IMR-90 (cell line): Measurements from ENCODE around the gene GPR62. TPM values are rescaled to one million over a fixed set of nuclear protein-coding genes. Genes with fewer than 3 reads are reported as not detected.
A peak's percentile ranks its signal among the peaks of the same experiment; 100 is the strongest.

ENCODE experiments used
- ATAC-seq: fragments of 200-7000 bp; cut with Tn5 transposase; 2 replicates; pipeline ENCODE4 v1.9.1; 2020; ENCODE audit warnings: low read depth, mild to moderate bottlenecking, moderate library complexity
- BruUV-seq: library from RNA; stranded (reverse); fragments of 400-500 nt; replicated peaks from 2 replicates; lab custom pipeline; 2021; lab: Mats Ljungman, UMichigan
- CTCF ChIA-PET: fragments of 300-600 bp; formaldehyde crosslinking; extraction: SDS; loops from one replicate; lab custom pipeline; 2021; ENCODE audit warnings: antibody characterized with exemption; lab: Yijun Ruan, JAX
- POLR2A ChIA-PET: fragments of 300-600 bp; sonication (Branson Sonifier 250); formaldehyde crosslinking; loops from one replicate; lab custom pipeline; 2022; ENCODE audit warnings: antibody characterized with exemption; ENCODE audit not compliant: unreplicated experiment; lab: Charles Lee
- DNase-seq: peaks from one replicate; pipeline ENCODE4 v3.0.0; 2013
- H2AFZ ChIP-seq: replicated peaks from 2 replicates; pipeline ENCODE3; 2013; ENCODE audit warnings: low read length, mild to moderate bottlenecking; ENCODE audit not compliant: poor library complexity
- H2AK5ac ChIP-seq: 2 replicates; pipeline ENCODE4 v1.6.1; 2013; ENCODE audit warnings: low read depth, low read length, inconsistent platforms
- H2AK9ac ChIP-seq: replicated peaks from 2 replicates; pipeline ENCODE3; 2013; ENCODE audit warnings: mild to moderate bottlenecking, low read depth, low read length, moderate library complexity; ENCODE audit not compliant: poor library complexity
- H2BK120ac ChIP-seq: 2 replicates; pipeline ENCODE4 v1.6.1; 2013; ENCODE audit warnings: low read depth, low read length, inconsistent platforms
- H2BK15ac ChIP-seq: 3 replicates; pipeline ENCODE4 v1.6.1; 2013; ENCODE audit warnings: low read depth, low read length, inconsistent platforms
- H2BK20ac ChIP-seq: 2 replicates; pipeline ENCODE4 v1.6.1; 2013; ENCODE audit warnings: low read depth, mild to moderate bottlenecking, inconsistent platforms, low read length, moderate library complexity
- H2BK5ac ChIP-seq: 2 replicates; pipeline ENCODE4 v1.6.1; 2013; ENCODE audit warnings: mild to moderate bottlenecking, low read depth, low read length, inconsistent platforms; ENCODE audit not compliant: poor library complexity, severe bottlenecking
- H3K14ac ChIP-seq: replicated peaks from 2 replicates; pipeline ENCODE4 v1.6.1; 2013; ENCODE audit warnings: low read depth, low read length, inconsistent platforms
- H3K18ac ChIP-seq: 2 replicates; pipeline ENCODE4 v1.6.1; 2013; ENCODE audit warnings: low read depth, low read length, control low read depth
- H3K23ac ChIP-seq: 2 replicates; pipeline ENCODE4 v1.6.1; 2013; ENCODE audit warnings: low read depth, low read length, inconsistent platforms
- H3K27ac ChIP-seq: 2 replicates; pipeline ENCODE4 v1.5.1; 2013; ENCODE audit warnings: mild to moderate bottlenecking, control low read depth, low read length; ENCODE audit not compliant: insufficient read depth
- H3K27me3 ChIP-seq: 2 replicates; pipeline ENCODE4 v1.6.1; 2013; ENCODE audit warnings: low read length; ENCODE audit not compliant: control insufficient read depth, insufficient read depth
- H3K36me3 ChIP-seq: 2 replicates; pipeline ENCODE4 v1.6.1; 2013; ENCODE audit warnings: low read length, mixed read lengths; ENCODE audit not compliant: control insufficient read depth, insufficient read depth
- H3K4ac ChIP-seq: 2 replicates; pipeline ENCODE4 v1.6.1; 2013; ENCODE audit warnings: low read depth, low read length, inconsistent platforms
- H3K4me1 ChIP-seq: 2 replicates; pipeline ENCODE4 v1.6.1; 2013; ENCODE audit warnings: low read length, mixed read lengths; ENCODE audit not compliant: control insufficient read depth, insufficient read depth
- H3K4me2 ChIP-seq: 2 replicates; pipeline ENCODE4 v1.6.1; 2013; ENCODE audit warnings: low read depth, mild to moderate bottlenecking, control low read depth, low read length, moderate library complexity
- H3K4me3 ChIP-seq: 2 replicates; pipeline ENCODE4 v1.5.1; 2013; ENCODE audit warnings: low read depth, mild to moderate bottlenecking, control low read depth, low read length, moderate library complexity; ENCODE audit not compliant: insufficient read depth
- H3K56ac ChIP-seq: 2 replicates; pipeline ENCODE4 v1.6.1; 2013; ENCODE audit warnings: low read length, inconsistent platforms; ENCODE audit not compliant: insufficient read depth; ENCODE audit errors: extremely low read depth
- H3K79me1 ChIP-seq, 2 experiments: 2 replicates each; pipeline ENCODE4 v1.6.1; 2013; ENCODE audit warnings: low read length in 2 of 2, inconsistent platforms in 1 of 2, low read depth in 1 of 2
- H3K9ac ChIP-seq: 2 replicates; pipeline ENCODE4 v1.6.1; 2013; ENCODE audit warnings: low read depth, low read length, control low read depth
- H3K9me1 ChIP-seq: 2 replicates; pipeline ENCODE4 v1.6.1; 2013; ENCODE audit warnings: low read length, inconsistent platforms; ENCODE audit not compliant: insufficient read depth
- H3K9me3 ChIP-seq: 2 replicates; pipeline ENCODE4 v1.6.1; 2013; ENCODE audit warnings: low read length; ENCODE audit not compliant: control insufficient read depth, insufficient read depth
- H4K20me1 ChIP-seq: 2 replicates; pipeline ENCODE4 v1.6.1; 2013; ENCODE audit warnings: low read length, inconsistent platforms; ENCODE audit not compliant: insufficient read depth
- H4K5ac ChIP-seq: 2 replicates; pipeline ENCODE4 v1.6.1; 2013; ENCODE audit warnings: mild to moderate bottlenecking, low read depth, low read length, control low read depth
- H4K8ac ChIP-seq, 2 experiments: 2 replicates each; pipeline ENCODE4 v1.6.1; 2013; ENCODE audit warnings: low read depth in 2 of 2, low read length in 2 of 2, control low read depth in 1 of 2, inconsistent platforms in 1 of 2
- H4K91ac ChIP-seq: 2 replicates; pipeline ENCODE4 v1.6.1; 2013; ENCODE audit warnings: low read depth, low read length, inconsistent platforms; ENCODE audit not compliant: insufficient read depth
- CEBPB ChIP-seq: IDR thresholded peaks from 2 replicates; pipeline ENCODE4 v1.6.1; 2012; ENCODE audit warnings: low read depth, low read length, improper control_type of control experiment
- CHD1 ChIP-seq: IDR thresholded peaks from 2 replicates; pipeline ENCODE4 v1.6.1; 2012; ENCODE audit warnings: low read depth, low read length, improper control_type of control experiment
- MAZ ChIP-seq: IDR thresholded peaks from 2 replicates; pipeline ENCODE4 v1.6.1; 2012; ENCODE audit warnings: low read depth, mild to moderate bottlenecking, low read length, improper control_type of control experiment, moderate library complexity, borderline replicate concordance
- MXI1 ChIP-seq: IDR thresholded peaks from 2 replicates; pipeline ENCODE4 v1.6.1; 2012; ENCODE audit warnings: low read depth, mild to moderate bottlenecking, low read length, moderate library complexity, borderline replicate concordance
- POLR2A ChIP-seq: IDR thresholded peaks from 2 replicates; pipeline ENCODE4 v1.6.1; 2012; ENCODE audit warnings: mild to moderate bottlenecking, low read depth, low read length
- RAD21 ChIP-seq: IDR thresholded peaks from 2 replicates; pipeline ENCODE4 v1.6.1; 2012; ENCODE audit warnings: low read length, improper control_type of control experiment
- USF2 ChIP-seq: fragments of 150-350 bp; IDR thresholded peaks from 2 replicates; pipeline ENCODE4 v1.6.1; 2017; ENCODE audit warnings: mild to moderate bottlenecking, antibody characterized with exemption, low read length, low read depth
- WGBS, 2 experiments: methylation state at CpG; one replicate each; pipeline versions ENCODE4 v1.1.5 to v1.1.7; 2013; ENCODE audit warnings: missing lambda C conversion rate in 2 of 2; ENCODE audit not compliant: insufficient read length in 1 of 2; ENCODE audit errors: extremely low coverage in 2 of 2; 5-methylcytosine and 5-hydroxymethylcytosine counted together
- dilution Hi-C: fragments of 300-500 bp; cut with HindIII; formaldehyde crosslinking; loops from one replicate; pipeline ENCODE4 v1.14.3; 2018; ENCODE audit warnings: low sequenced_read_pairs; ENCODE audit not compliant: unreplicated experiment
- in situ Hi-C: fragments of 300-500 bp; cut with MboI; formaldehyde crosslinking; loops from 3 replicates; pipeline ENCODE4 v1.14.3; 2019; ENCODE audit warnings: low sequenced_read_pairs, inconsistent platforms, mixed read lengths
- intact Hi-C: fragments of 100-400 bp; cut with micrococcal nuclease; formaldehyde crosslinking; loops from 2 replicates; pipeline ENCODE4 v1.10.0; 2022
- polyA plus RNA-seq, 3 experiments: library from polyadenylated mRNA; depleted of rRNA; stranded (reverse); fragments of >200 nt; gene quantifications; 2 replicates each; pipeline ENCODE4 v1.2.3, GENCODE V29; 2012; ENCODE audit warnings: low replicate concordance in 1 of 3
- total RNA-seq: library from RNA; depleted of rRNA; stranded (reverse); fragments of >200 nt; gene quantifications from 2 replicates; pipeline ENCODE4 v1.2.3, GENCODE V29; 2012

The GPR62 gene
- total and polyA plus RNA-seq, 2 of the 4 experiments (the other 2 are of a cell fraction) = under 0.01 TPM; not detected in 1

GRCh38 chr3:51982838-51983577, 27.8 kb downstream of the GPR62 start, which contains the start of gene ACY1:
ACY1 (plus strand) TSS chr3:51983535; CDS start chr3:51984065, 530 bp downstream.
- H2AFZ ChIP-seq = peak within 1 kb of the TSS; percentile 85
- peak within 1 kb of the TSS; percentile 63 for H3K4me3 ChIP-seq
- intact Hi-C loops (loop anchor here (2.0 kb wide), 1 partner anchor 40 kb away; the partner anchor contains the start of gene PARP3), dilution Hi-C loops (no loop called here), in situ Hi-C loops (no loop called here)
- peak within 1 kb of the TSS; percentile 87 for H3K14ac ChIP-seq
- peak within 1 kb of the TSS; percentile 78 for H4K91ac ChIP-seq
- peaks cover 5 to 44% of the 10 kb centered on the region in 2 experiments; a peak in 3 of 4 replicates for H3K79me1 ChIP-seq
- H2BK5ac ChIP-seq = peak within 1 kb of the TSS; percentile 84
- DNase-seq (peak; percentile 81), ATAC-seq (peak; percentile 88)
- peak within 1 kb of the TSS; percentile 43; the same call in 1 of the 2 replicates for H2BK120ac ChIP-seq
- peak within 1 kb of the TSS; percentile 48; the same call in 1 of the 2 replicates for H2BK20ac ChIP-seq
- peak within 1 kb of the TSS; percentile 80 for H4K5ac ChIP-seq
- peak within 1 kb of the TSS; percentile 74 for H3K18ac ChIP-seq
- BruUV-seq = no TSS peak
- H2AK9ac ChIP-seq = peak within 1 kb of the TSS; percentile 96
- peak within 1 kb of the TSS; percentile 84 for H3K9ac ChIP-seq
- peaks cover 7% of the 10 kb centered on the region for H3K9me1 ChIP-seq
- H3K4ac ChIP-seq = peak within 1 kb of the TSS; percentile 84
- no peaks in the 10 kb centered on the region; the same call in 1 of the 2 replicates for H3K36me3 ChIP-seq
- no peaks in the 10 kb centered on the region for H3K9me3 ChIP-seq
- 3% methylated on average over 27 of the region's 68 CpGs; no CpG with 5 or more reads in 1 of the 2 experiments for whole genome bisulfite sequencing, 2 experiments
- H3K27me3 ChIP-seq = no peaks in the 10 kb centered on the region
- TF ChIP-seq RAD21 (no peak), MXI1 (peak; percentile 89), CEBPB (peak; percentile 68), POLR2A (peak; percentile 74), CHD1 (no peak), USF2 (peak; percentile 91), MAZ (0 out of 2 replicates have a peak, but pooled peaks have one; percentile 6)
- H3K4me2 ChIP-seq = peak within 1 kb of the TSS; percentile 97
- H3K27ac ChIP-seq = peak within 1 kb of the TSS; percentile 90
- peak within 1 kb of the TSS; percentile 80 for H3K56ac ChIP-seq
- ChIA-PET CTCF (interaction anchor here (1.3 kb wide), 1 partner anchor 9 kb away, joined by 3 read pairs; the partner anchor contains the start of gene ABHD14B), POLR2A (interaction anchor here (1.0 kb wide), 2 partner anchors 9 to 26 kb away, joined by 3 to 6 read pairs; no protein-coding TSS in a partner anchor)
- peak within 1 kb of the TSS; percentile 46; the same call in 1 of the 3 replicates for H2BK15ac ChIP-seq
- peaks cover 11% of the 10 kb centered on the region for H3K4me1 ChIP-seq
- peak within 1 kb of the TSS; percentile 98 for H2AK5ac ChIP-seq
- H4K20me1 ChIP-seq = peaks cover 4% of the 10 kb centered on the region
- H4K8ac ChIP-seq = peak within 1 kb of the TSS; percentile 45 to 79
- peak within 1 kb of the TSS; percentile 78; the same call in 1 of the 2 replicates for H3K23ac ChIP-seq
